GM12864 (cell line): ENCODE data around the gene NPEPPS.

Source experiments
- DNase-seq: peaks from one replicate; pipeline ENCODE4 v3.0.0-alpha.2; 2011; ENCODE audit warnings: low read depth
- H3K4me3 ChIP-seq: 2 replicates; pipeline ENCODE4 v1.5.1; 2011; ENCODE audit warnings: mild to moderate bottlenecking, low read depth, low read length, control low read depth
- CTCF ChIP-seq: IDR thresholded peaks from 2 replicates; pipeline ENCODE4 v1.5.1; 2011; ENCODE audit warnings: low read depth, mild to moderate bottlenecking, moderate library complexity, low read length, control low read depth, inconsistent platforms; ENCODE audit errors: missing control alignments

Gene NPEPPS

GRCh38 chr17:47621293-47622179 is 90.6 kb downstream of the NPEPPS start:
- no peak for TF ChIP-seq CTCF
- no peak overlapping the region for H3K4me3 ChIP-seq
- no peak for DNase-seq

GRCh38 chr17:47622180-47622549 is 91.3 kb downstream of the NPEPPS start:
- TF ChIP-seq CTCF: no peak
- DNase-seq: no peak
- H3K4me3 ChIP-seq: no peak overlapping the region

- TF ChIP-seq CTCF: no peak
- DNase-seq: no peak
- no peak overlapping the region for H3K4me3 ChIP-seq
Observed at GRCh38 chr17:47624727-47625068, 93.8 kb downstream of the NPEPPS start.

- no peak for TF ChIP-seq CTCF
- no peak for DNase-seq
- no peak overlapping the region for H3K4me3 ChIP-seq
Observed at GRCh38 chr17:47628014-47628566, 97.2 kb downstream of the NPEPPS start.

GRCh38 chr17:47629826-47630225 is 98.9 kb downstream of the NPEPPS start:
- H3K4me3 ChIP-seq: no peak overlapping the region
- no peak for TF ChIP-seq CTCF
- DNase-seq: no peak

- no peak for DNase-seq
- TF ChIP-seq CTCF: no peak
- no peak overlapping the region for H3K4me3 ChIP-seq
Observed at GRCh38 chr17:47630614-47631013, 99.7 kb downstream of the NPEPPS start.

GRCh38 chr17:47632991-47633390 is 102.1 kb downstream of the NPEPPS start:
- DNase-seq: no peak
- no peak for TF ChIP-seq CTCF
- no peak overlapping the region for H3K4me3 ChIP-seq
